Hematopoietic multipotent progenitor cell (in vitro differentiated cells): ENCODE data around the gene GNE. TPM values are rescaled to one million over a fixed set of nuclear protein-coding genes. Genes with fewer than 3 reads are reported as not detected.
"Not testable (repeated sequence)": the region's sequence is repeated elsewhere in the genome, so short reads cannot be mapped to it uniquely, and the experiment has no call there.

ENCODE experiments used
- DNase-seq, 3 donors: peaks; one replicate each; pipeline ENCODE4 v3.0.0-alpha.2; 2011 to 2015; ENCODE audit warnings: low read depth in 2 of 3, low spot score in 2 of 3
- total RNA-seq: library from RNA; depleted of rRNA; stranded (reverse); fragments of >200 nt; gene quantifications from one replicate; pipeline ENCODE4 v1.2.3, GENCODE V29; 2012

GNE gene
- total RNA-seq, 1 donor: 19.9 TPM

- no peak for DNase-seq
These were observed 47.5 kb downstream of the GNE start for GRCh38 chr9:36210722-36211121.

- no peak for DNase-seq
These were observed 49.6 kb downstream of the GNE start for GRCh38 chr9:36208521-36209253.

- DNase-seq: peak in 1 of 3 donors; percentile 25
These were observed 50.7 kb downstream of the GNE start for GRCh38 chr9:36207546-36208012.

- DNase-seq: no peak
These were observed 51.2 kb downstream of the GNE start for GRCh38 chr9:36207016-36207415.

GRCh38 chr9:36204906-36205547 is 53.2 kb downstream of the GNE start:
- DNase-seq: no peak

GRCh38 chr9:36194326-36195000 is 63.8 kb downstream of the GNE start:
- no peak for DNase-seq

- DNase-seq: no peak
These were observed 65.2 kb downstream of the GNE start for GRCh38 chr9:36193023-36193422.

- no peak for DNase-seq
These were observed 66.1 kb downstream of the GNE start for GRCh38 chr9:36192196-36192595.

- DNase-seq: no peak
These were observed 66.6 kb downstream of the GNE start for GRCh38 chr9:36191686-36192085.

- peak in 1 of 3 donors; percentile 30 for DNase-seq
These were observed 67.0 kb downstream of the GNE start for GRCh38 chr9:36191290-36191645.

GRCh38 chr9:36190388-36191289 is 67.6 kb downstream of the GNE start, which contains the start of gene CLTA:
CLTA (plus strand) TSS chr9:36190921; CDS start chr9:36191057, 136 bp downstream.
- DNase-seq: peak; percentile 82 to 99 (median 98)

GRCh38 chr9:36189976-36190375 is 68.3 kb downstream of the GNE start:
- DNase-seq: no peak

GRCh38 chr9:36188212-36188611 is 70.0 kb downstream of the GNE start:
- no peak for DNase-seq

- no peak for DNase-seq
These were observed 70.8 kb downstream of the GNE start for GRCh38 chr9:36187414-36187813.

GRCh38 chr9:36180243-36180642 is 78.0 kb downstream of the GNE start:
- not testable (repeated sequence) for DNase-seq

- no peak for DNase-seq
These were observed 80.7 kb downstream of the GNE start for GRCh38 chr9:36177571-36177970.

GRCh38 chr9:36176496-36176895 is 81.8 kb downstream of the GNE start:
- DNase-seq: not testable (repeated sequence)

GRCh38 chr9:36175209-36175608 is 83.0 kb downstream of the GNE start:
- DNase-seq: not testable (repeated sequence)

GRCh38 chr9:36174731-36175130 is 83.5 kb downstream of the GNE start:
- DNase-seq: no peak

- no peak for DNase-seq
These were observed 84.0 kb downstream of the GNE start for GRCh38 chr9:36174271-36174670.

GRCh38 chr9:36173861-36174260 is 84.4 kb downstream of the GNE start:
- DNase-seq: no peak
